DND-41 (cell line): Measurements from ENCODE around the gene TM7SF3.
A peak's percentile ranks its signal among the peaks of the same experiment; 100 is the strongest.
"Not testable (repeated sequence)": the region's sequence is repeated elsewhere in the genome, so short reads cannot be mapped to it uniquely, and the experiment has no call there.

ENCODE experiments used
- ATAC-seq: fragments of 200-7000 bp; cut with Tn5 transposase; 3 replicates; pipeline ENCODE4 v1.9.1; 2021; ENCODE audit warnings: low read depth; ENCODE audit not compliant: insufficient read depth
- DNase-seq: peaks from one replicate; pipeline ENCODE4 v3.0.0-alpha.2; 2020
- H2AFZ ChIP-seq: 2 replicates; pipeline ENCODE4 v1.6.0; 2012; ENCODE audit warnings: low read depth, low read length
- H3K27ac ChIP-seq: 2 replicates; pipeline ENCODE4 v1.5.1; 2012; ENCODE audit warnings: low read length, inconsistent platforms
- H3K27me3 ChIP-seq: fragments of 200-600 bp; sonication (generic); 2 replicates; pipeline ENCODE4 v1.6.0; 2012; ENCODE audit warnings: low read length, mild to moderate bottlenecking, inconsistent platforms; ENCODE audit not compliant: insufficient read depth, poor library complexity
- H3K36me3 ChIP-seq: 2 replicates; pipeline ENCODE4 v1.5.1; 2012; ENCODE audit warnings: low read length, inconsistent platforms; ENCODE audit not compliant: insufficient read depth
- H3K4me1 ChIP-seq: 2 replicates; pipeline ENCODE4 v1.5.1; 2012; ENCODE audit warnings: mild to moderate bottlenecking, low read length; ENCODE audit not compliant: insufficient read depth
- H3K4me2 ChIP-seq: 2 replicates; pipeline ENCODE4 v1.6.0; 2012; ENCODE audit warnings: mild to moderate bottlenecking, moderate library complexity, low read length, inconsistent platforms; ENCODE audit not compliant: insufficient read depth
- H3K4me3 ChIP-seq, 2 experiments: fragments of 200-600 bp in 1 of 2; shearing (Covaris generic) in 1 of 2; 2 replicates each; pipeline ENCODE4 v1.5.1; 2012 to 2016; ENCODE audit warnings: inconsistent platforms in 2 of 2, low read length in 2 of 2, mild to moderate bottlenecking in 2 of 2, low read depth in 1 of 2, moderate library complexity in 1 of 2
- H3K79me2 ChIP-seq: 2 replicates; pipeline ENCODE4 v1.6.0; 2012; ENCODE audit warnings: low read length, inconsistent platforms; ENCODE audit not compliant: insufficient read depth
- H3K9ac ChIP-seq: 2 replicates; pipeline ENCODE4 v1.6.0; 2012; ENCODE audit warnings: low read depth, mild to moderate bottlenecking, inconsistent platforms, low read length, moderate library complexity
- H3K9me3 ChIP-seq: 2 replicates; pipeline ENCODE4 v1.5.1; 2012; ENCODE audit warnings: low read length, moderate library complexity, mild to moderate bottlenecking, inconsistent platforms; ENCODE audit not compliant: insufficient read depth, severe bottlenecking
- H4K20me1 ChIP-seq: 2 replicates; pipeline ENCODE4 v1.6.0; 2012; ENCODE audit warnings: low read length; ENCODE audit not compliant: insufficient read depth
- EZH2 ChIP-seq: IDR thresholded peaks from 3 replicates; pipeline ENCODE4 v1.6.1; 2012; ENCODE audit warnings: borderline replicate concordance, low read depth, mild to moderate bottlenecking, moderate library complexity, low read length, inconsistent platforms; ENCODE audit not compliant: severe bottlenecking
- TF ChIP-seq, protein P1 (sequence below): IDR thresholded peaks from 2 replicates; pipeline ENCODE4 v1.5.1; 2012; ENCODE audit warnings: borderline replicate concordance, low read length, moderate library complexity, mild to moderate bottlenecking; ENCODE audit not compliant: poor library complexity, severe bottlenecking; ENCODE audit errors: extremely low read depth

The TM7SF3 gene

DNA sequence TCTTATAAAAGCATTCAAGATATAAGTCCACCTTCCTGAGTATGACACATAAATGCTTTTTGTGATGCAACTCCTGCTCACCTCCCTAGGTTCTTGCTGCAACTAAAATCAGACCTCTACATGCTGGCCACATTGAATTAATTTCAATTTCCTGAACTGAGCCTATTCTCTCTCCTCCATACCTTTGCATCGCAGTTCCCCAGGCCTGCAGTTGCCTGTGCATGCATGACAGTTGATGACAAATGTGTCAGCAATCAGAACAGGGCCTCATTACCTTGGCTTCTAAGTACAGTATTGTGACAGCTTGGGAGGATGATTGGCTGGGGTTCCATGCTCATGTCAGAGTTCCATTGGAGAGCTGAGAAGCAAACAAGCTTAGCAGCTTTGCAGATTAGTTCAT is 3.9 kb upstream of the TM7SF3 start:
- H2AFZ ChIP-seq = no peak overlapping the region
- 0 out of 2 replicates have a peak overlapping the region, but pooled peaks have one; percentile 3 for H3K4me2 ChIP-seq
- TF ChIP-seq EZH2 = no peak
- TF ChIP-seq, protein P1, sequence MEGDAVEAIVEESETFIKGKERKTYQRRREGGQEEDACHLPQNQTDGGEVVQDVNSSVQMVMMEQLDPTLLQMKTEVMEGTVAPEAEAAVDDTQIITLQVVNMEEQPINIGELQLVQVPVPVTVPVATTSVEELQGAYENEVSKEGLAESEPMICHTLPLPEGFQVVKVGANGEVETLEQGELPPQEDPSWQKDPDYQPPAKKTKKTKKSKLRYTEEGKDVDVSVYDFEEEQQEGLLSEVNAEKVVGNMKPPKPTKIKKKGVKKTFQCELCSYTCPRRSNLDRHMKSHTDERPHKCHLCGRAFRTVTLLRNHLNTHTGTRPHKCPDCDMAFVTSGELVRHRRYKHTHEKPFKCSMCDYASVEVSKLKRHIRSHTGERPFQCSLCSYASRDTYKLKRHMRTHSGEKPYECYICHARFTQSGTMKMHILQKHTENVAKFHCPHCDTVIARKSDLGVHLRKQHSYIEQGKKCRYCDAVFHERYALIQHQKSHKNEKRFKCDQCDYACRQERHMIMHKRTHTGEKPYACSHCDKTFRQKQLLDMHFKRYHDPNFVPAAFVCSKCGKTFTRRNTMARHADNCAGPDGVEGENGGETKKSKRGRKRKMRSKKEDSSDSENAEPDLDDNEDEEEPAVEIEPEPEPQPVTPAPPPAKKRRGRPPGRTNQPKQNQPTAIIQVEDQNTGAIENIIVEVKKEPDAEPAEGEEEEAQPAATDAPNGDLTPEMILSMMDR = no peak
- H3K9ac ChIP-seq = no peak overlapping the region
- H4K20me1 ChIP-seq = no peaks in the 10 kb centered on the region
- no peaks in the 10 kb centered on the region for H3K9me3 ChIP-seq
- peaks cover 17% of the 10 kb centered on the region for H3K79me2 ChIP-seq
- no peak for ATAC-seq
- no peak overlapping the region for H3K4me3 ChIP-seq
- no peak for DNase-seq
- peaks cover 56% of the 10 kb centered on the region for H3K4me1 ChIP-seq
- H3K27me3 ChIP-seq = no peaks in the 10 kb centered on the region
- H3K36me3 ChIP-seq = no peaks in the 10 kb centered on the region
- H3K27ac ChIP-seq = peak overlapping the region; percentile 32; the same call in 1 of the 2 replicates

DNA sequence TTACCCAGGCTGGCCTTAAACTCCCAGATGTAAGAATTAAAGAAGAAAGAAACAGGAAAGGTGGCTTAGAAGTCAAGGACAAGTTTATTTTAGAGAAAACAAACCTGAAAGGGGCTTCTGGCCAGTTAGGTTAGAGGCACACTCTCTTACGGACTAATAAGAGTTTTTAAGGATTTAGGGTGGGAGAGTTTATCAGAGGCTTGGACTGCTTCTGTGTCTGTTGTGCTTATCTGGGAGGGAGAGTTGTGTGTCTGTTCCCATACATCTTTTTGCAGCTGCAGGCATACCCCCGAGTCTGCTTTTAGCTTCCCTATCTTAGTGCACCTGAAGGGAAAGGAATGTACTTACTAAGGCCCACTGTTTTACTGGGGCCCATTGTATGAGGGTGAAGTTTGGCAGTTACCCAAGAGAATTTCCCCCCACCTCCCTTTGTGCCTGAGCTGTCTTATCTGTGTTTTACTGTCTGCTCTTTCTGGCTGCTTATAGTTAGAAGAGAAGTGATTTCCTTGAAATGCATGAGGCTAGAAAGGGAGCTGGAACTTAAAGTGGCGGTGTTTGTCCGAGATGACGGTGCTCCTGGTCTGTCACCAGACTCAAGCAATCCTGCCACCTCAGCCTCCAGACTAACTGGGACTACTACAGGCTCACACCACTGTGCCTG is 3.1 kb upstream of the TM7SF3 start:
- H3K9me3 ChIP-seq, H3K36me3 ChIP-seq, ATAC-seq, H3K27me3 ChIP-seq, H4K20me1 ChIP-seq, H3K4me3 ChIP-seq: not testable (repeated sequence)
- Histone ChIP-seq H2AFZ (peak overlapping the region; percentile 56), H3K9ac (peak overlapping the region; percentile 90; the same call in 1 of the 2 replicates), H3K79me2 (peaks cover 17% of the 10 kb centered on the region), H3K4me1 (peaks cover 63% of the 10 kb centered on the region), H3K27ac (peak overlapping the region; percentile 57; the same call in 1 of the 2 replicates), H3K4me2 (peak overlapping the region; percentile 27; the same call in 1 of the 2 replicates)
- peak; percentile 19 for DNase-seq

- DNase-seq (no peak), ATAC-seq (no peak)
- Histone ChIP-seq H3K27ac (peak overlapping the region; percentile 97), H3K4me2 (peak overlapping the region; percentile 75), H3K9ac (peak overlapping the region; percentile 90), H3K79me2 (peaks cover 33% of the 10 kb centered on the region), H3K4me1 (peaks cover 70% of the 10 kb centered on the region), H3K27me3 (no peaks in the 10 kb centered on the region), H3K4me3 (peak overlapping the region; percentile 26 to 89; a peak in 3 of 4 replicates), H4K20me1 (no peaks in the 10 kb centered on the region), H3K9me3 (no peaks in the 10 kb centered on the region), H2AFZ (peak overlapping the region; percentile 75), H3K36me3 (peaks cover 7% of the 10 kb centered on the region; the same call in 1 of the 2 replicates)
- TF ChIP-seq EZH2 = no peak
- TF ChIP-seq, protein P1 = peak; percentile 60
Measured at GRCh38 chr12:27015730-27016076, 1.5 kb upstream of the TM7SF3 start.

- ATAC-seq (no peak), DNase-seq (peak; percentile 22)
- Histone ChIP-seq H3K4me3 (peak overlapping the region; percentile 26 to 89), H3K9ac (peak overlapping the region; percentile 90), H3K27me3 (no peaks in the 10 kb centered on the region), H3K27ac (peak overlapping the region; percentile 97), H3K4me2 (peak overlapping the region; percentile 75), H2AFZ (peak overlapping the region; percentile 75), H3K79me2 (peaks cover 39% of the 10 kb centered on the region), H3K36me3 (peaks cover 7% of the 10 kb centered on the region; the same call in 1 of the 2 replicates), H3K9me3 (no peaks in the 10 kb centered on the region), H4K20me1 (no peaks in the 10 kb centered on the region), H3K4me1 (peaks cover 76% of the 10 kb centered on the region)
- TF ChIP-seq EZH2 = no peak
- TF ChIP-seq, protein P1 = no peak
Measured at GRCh38 chr12:27014859-27015729, 910 bp upstream of the TM7SF3 start.
